CD4-positive, alpha-beta T cell treated with Interferon alpha-2 for 1 hour (primary cell): ENCODE data around the gene HRC.
"Not testable (repeated sequence)": the region's sequence is repeated elsewhere in the genome, so short reads cannot be mapped to it uniquely, and the experiment has no call there.

Source experiments
- DNase-seq, 2 donors: peaks; one replicate each; pipeline ENCODE4 v3.0.0-alpha.2; 2020 to 2022

HRC gene, protein sequence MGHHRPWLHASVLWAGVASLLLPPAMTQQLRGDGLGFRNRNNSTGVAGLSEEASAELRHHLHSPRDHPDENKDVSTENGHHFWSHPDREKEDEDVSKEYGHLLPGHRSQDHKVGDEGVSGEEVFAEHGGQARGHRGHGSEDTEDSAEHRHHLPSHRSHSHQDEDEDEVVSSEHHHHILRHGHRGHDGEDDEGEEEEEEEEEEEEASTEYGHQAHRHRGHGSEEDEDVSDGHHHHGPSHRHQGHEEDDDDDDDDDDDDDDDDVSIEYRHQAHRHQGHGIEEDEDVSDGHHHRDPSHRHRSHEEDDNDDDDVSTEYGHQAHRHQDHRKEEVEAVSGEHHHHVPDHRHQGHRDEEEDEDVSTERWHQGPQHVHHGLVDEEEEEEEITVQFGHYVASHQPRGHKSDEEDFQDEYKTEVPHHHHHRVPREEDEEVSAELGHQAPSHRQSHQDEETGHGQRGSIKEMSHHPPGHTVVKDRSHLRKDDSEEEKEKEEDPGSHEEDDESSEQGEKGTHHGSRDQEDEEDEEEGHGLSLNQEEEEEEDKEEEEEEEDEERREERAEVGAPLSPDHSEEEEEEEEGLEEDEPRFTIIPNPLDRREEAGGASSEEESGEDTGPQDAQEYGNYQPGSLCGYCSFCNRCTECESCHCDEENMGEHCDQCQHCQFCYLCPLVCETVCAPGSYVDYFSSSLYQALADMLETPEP

DNA sequence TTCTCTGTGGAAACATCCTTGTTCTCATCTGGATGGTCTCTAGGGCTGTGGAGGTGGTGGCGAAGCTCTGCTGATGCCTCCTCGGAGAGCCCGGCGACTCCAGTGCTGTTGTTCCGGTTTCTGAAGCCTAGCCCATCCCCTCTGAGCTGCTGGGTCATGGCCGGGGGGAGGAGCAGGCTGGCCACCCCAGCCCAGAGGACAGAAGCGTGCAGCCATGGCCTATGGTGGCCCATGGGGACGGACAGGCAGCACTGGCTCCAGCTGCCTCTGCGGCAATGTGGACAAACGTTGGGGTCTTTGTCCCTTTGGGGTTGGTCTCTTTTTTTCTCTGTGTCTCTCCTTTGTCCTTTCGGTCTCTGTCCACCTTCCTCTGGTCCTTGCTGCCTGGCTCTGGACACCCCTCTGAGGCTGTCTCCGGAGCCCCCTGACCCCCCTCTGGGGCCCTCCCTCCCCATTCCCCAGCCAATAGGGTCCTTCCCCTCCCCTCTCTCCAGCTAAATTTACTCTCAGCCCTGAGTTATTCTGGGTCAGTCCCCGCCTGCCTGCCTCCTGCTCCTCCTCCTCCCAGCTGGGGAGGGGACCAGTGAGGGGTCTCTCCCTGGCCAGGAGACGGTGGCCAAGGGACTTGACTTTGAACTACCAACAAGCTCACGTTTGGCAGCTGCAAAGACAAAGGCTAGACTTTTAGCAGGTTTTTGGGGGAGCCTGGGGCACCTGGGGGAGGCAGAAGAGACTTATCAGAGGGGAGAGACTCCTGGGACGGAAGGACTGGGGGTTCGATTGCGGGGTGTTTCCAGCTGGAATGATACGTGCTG lies at the start of gene HRC:
Gene HRC (minus strand): TSS at position 392 of the 815 bp plus-strand sequence. CDS start 159 bp downstream, at position 233.
- DNase-seq = no peak

DNA sequence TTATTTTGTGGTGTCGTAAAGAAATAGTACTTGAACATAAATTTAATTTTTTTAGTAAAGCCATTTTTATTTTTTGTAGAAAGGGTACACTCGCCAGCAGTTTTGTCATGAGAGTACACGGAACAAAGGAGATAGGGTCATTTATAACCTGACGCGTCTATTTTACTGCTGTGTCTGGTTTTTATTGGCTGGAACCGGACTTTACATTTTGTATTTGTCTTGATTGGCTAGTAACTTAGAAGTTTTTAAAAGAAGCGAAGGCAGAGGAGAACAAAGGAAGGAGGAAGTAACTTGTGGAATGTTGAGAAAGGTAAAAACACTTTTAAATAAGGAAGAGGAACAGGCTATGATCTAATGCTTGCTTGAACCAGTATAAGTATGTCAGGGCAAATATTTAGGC lies 45.8 kb upstream of the HRC start:
- DNase-seq = no peak

DNA sequence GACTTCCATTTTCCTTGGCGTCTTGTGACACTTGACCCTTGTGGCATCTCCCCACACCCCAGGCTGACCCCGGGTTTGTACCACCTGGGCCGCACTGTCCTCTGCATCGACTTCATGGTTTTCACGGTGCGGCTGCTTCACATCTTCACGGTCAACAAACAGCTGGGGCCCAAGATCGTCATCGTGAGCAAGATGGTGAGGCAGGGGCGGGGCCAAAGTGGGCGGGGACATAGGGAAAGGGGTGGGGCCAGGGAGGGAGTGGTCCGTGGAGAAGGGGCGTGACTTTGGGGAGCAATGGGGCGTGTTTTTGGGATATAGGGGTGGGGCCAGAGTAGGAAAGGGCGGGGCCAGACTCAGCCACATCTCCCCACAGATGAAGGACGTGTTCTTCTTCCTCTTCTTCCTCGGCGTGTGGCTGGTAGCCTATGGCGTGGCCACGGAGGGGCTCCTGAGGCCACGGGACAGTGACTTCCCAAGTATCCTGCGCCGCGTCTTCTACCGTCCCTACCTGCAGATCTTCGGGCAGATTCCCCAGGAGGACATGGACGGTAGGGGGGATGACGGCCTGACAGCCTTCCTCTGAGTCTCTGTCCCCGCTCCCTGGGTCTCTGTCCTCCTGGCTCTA lies 45.2 kb upstream of the HRC start:
- DNase-seq = no peak

DNA sequence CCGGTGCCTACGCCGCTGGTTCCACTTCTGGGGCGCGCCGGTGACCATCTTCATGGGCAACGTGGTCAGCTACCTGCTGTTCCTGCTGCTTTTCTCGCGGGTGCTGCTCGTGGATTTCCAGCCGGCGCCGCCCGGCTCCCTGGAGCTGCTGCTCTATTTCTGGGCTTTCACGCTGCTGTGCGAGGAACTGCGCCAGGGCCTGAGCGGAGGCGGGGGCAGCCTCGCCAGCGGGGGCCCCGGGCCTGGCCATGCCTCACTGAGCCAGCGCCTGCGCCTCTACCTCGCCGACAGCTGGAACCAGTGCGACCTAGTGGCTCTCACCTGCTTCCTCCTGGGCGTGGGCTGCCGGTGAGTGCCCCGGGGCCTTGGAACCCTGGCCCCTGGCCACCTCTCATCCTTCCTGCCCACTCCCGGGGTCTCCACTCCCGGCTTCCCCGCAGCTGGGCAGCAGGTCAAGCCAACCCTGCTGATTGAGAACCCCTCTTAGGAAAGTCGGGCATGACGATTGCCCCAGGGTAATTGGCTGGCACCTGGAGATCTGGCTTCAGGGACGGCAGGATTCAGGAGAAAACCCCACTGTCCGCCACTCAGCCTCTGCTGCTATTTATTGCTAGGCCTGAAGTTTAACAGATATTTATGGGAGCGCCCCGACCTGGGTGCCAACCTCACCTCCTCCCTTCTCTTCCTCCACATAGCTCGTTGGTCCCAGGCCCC lies 41.5 kb upstream of the HRC start:
- DNase-seq = no peak

DNA sequence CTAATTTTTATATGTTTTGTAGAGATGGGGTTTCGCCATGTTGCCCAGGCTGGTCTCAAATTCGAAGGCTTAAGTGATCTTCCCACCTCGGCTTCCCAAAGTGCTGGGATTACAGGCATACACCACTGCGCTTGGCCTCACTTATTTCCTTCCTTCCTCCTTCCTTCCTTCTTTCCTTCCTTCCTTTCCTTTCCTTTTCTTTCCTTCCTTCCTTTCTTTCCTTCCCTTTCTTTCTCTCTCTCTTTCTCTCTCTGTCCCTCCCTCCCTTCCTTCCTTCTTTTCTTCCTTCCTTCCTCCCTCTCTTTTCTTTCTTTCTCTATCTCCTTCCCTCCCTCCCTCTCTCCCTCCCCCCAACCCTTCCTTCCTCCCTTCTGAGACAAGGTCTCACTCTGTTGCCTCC lies 39.2 kb upstream of the HRC start:
- no peak for DNase-seq

DNA sequence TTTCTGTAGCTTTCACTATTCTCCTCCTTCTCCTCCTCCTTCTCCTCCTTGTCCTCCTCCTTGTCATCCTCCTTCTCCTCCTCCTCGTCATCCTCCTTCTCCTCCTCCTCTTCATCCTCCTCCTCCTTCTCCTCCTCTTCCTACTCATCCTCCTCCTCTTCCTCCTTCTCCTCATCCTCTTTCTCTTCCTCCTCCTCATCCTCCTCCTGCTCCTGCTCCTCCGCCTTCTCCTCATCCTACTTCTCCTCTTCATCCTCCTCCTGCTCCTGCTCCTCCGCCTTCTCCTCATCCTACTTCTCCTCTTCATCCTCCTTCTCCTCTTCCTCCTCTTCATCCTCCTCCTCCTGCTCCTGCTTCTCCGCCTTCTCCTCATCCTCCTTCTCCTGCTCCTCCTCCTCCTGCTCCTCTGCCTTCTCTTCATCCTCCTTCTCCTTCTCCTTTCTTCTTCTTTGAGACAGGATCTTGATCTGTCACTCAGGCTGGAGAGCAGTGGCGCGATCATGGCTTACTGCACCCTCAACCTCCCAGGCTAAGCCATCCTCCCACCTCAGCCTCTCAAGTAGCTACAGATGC lies 38.7 kb upstream of the HRC start:
- DNase-seq = no peak

DNA sequence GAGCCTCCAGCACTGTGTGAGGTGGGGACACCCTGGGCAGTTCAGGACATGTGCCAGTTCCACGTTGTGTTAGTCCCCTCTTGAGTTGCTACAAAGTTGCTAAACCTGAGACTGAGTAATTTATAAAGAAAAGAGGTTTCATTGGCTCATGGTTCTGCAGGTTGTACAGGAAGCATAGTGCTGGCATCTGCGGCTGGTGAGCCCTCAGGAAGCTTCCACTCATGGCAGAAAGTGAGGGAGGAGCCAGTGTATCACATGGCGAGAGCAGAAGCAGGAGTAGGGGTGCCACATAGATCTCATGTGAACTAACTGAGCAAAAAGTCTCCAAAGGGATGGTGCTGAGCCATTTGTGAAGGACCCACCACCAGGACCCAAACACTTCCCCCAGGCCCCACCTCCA lies 35.6 kb upstream of the HRC start:
- DNase-seq = no peak

DNA sequence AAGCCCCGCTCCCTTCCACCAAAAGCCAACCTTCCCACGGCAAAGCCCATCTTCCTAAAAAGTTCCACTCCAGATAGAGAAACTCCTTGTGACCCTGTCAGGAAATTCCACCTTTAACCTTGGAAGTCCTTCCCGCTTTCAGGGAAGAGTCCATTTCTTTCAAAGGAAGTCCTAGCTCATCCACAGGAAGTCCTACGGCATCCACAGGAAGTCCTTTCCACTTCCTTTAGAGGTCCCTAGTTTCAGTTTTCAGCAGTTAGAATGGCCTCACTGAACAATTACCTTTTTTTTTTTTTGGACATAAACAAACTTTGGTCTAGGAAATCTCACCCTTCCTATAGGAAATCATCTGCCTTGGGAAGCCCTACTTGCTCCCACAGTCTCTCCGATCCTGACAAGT lies 34.1 kb upstream of the HRC start:
- DNase-seq = no peak

DNA sequence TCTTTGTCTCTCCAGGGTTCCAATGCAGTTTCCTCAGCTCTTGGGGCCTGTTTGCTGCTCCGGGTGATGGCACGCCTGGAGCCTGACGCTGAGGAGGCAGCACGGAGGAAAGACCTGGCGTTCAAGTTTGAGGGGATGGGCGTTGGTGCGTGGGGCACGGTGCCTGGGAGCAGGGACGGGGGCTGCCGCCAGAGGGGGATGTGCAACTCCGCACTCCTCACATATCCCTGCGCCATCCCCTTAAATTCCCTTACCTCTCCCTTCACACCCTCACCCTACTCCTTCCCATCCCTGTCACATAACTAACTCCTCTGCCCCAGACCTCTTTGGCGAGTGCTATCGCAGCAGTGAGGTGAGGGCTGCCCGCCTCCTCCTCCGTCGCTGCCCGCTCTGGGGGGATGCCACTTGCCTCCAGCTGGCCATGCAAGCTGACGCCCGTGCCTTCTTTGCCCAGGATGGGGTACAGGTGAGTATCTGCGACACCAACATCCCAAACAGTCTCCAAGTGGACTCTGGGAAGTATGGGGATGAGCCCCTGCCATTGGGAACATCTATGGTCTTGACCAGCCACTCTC lies 33.5 kb upstream of the HRC start:
- DNase-seq = no peak

DNA sequence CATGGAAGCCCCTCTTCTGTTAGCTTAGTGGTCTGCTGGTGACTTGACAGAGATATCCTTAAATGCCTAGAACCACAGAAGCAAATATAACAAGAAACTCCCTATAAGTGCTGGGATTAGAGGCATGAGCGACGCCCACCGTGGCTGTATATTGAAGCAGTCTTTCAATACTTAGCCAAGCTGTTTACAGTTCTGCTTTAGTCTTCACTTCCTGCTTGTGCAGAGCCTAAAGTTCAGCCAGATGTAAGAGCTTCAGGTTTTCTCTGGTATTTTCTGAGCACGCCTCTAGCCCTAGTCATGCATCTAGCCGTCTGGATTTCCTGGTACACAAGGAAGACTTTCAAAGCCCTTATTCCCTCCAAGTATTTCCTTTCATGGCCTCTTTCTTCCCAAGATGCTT lies 30.9 kb upstream of the HRC start:
- no peak for DNase-seq

DNA sequence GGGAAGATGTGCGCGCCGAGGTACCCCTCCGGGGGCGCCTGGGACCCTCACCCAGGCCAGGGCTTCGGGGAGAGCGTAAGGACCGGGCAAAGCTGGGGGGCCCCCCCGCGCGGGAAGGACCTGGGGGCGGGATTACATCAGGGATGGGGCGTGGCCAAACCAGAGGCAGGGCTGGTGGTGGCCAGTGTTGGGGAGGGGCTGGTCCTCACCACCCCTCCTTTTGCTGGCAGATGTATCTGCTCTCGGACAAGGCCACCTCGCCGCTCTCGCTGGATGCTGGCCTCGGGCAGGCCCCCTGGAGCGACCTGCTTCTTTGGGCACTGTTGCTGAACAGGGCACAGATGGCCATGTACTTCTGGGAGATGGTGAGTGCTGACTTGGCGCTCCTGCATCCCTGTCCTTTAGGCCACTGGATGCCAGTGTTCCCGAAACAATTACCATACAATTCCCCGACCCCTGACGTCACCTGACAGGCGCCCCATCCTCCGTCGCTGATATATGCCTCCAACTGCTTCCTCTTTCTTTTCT lies 27.7 kb upstream of the HRC start:
- DNase-seq = no peak

DNA sequence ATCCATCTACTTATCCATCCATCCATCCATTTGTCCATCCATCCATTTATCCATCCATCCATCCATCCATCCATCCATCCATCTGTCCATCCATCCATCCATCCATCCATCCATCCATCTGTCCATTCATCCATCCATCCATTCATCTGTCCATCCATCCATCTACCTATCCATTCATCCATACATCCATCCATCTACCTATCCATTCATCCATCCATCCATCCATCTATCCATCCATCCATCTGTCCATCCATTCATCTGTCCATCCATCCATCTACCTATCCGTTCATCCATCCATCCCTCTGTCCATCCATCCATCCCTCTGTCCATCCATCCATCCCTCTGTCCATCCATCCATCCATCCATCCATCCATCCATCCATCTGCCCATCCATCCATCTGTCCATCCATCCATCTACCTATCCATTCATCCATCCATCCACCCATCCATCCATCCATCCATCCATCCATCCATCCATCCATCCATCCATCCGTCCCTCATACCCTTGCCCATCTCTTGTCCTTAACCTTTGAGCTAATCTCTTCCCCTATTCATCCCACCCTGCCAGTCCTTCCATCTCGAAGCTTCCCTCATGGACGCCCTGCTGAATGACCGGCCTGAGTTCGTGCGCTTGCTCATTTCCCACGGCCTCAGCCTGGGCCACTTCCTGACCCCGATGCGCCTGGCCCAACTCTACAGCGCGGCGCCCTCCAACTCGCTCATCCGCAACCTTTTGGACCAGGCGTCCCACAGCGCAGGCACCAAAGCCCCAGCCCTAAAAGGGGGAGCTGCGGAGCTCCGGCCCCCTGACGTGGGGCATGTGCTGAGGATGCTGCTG lies 27.0 kb upstream of the HRC start:
- DNase-seq = not testable (repeated sequence)

DNA sequence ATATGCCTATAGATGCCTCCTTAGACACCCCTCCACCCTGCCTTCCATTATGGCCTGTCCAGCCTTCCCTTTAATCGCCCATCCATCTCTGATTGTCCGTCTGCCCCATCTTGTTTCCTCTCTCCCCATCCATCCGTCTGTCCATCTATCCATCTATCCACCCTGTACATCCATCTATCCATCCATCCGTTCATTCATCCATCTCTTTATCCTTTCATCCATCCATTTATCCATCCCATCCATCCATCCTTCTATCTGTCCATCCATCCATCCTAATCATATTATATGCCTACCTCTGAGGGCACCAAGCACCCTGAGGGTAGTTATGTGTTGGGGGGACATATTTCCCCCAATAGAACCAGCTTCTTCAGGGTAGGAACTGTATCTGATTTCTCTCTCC lies 25.5 kb upstream of the HRC start:
- no peak for DNase-seq

DNA sequence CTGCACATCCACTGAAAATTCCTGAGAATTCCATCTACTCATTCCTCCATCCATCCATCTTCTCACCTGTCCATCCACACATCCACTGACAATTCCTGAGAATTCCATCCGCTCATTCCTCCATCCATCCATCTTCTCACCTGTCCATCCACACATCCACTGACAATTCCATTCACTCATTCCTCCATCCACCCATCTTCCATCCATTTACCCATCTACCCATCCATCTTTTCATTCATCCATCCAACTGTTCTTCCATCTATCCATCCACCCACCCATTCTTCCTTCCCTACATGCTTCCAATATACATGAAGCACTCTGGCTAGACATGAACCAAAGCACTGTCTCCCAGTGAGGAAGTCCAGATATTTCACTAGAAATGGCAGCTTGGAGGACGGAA lies 18.0 kb upstream of the HRC start:
- DNase-seq = no peak

DNA sequence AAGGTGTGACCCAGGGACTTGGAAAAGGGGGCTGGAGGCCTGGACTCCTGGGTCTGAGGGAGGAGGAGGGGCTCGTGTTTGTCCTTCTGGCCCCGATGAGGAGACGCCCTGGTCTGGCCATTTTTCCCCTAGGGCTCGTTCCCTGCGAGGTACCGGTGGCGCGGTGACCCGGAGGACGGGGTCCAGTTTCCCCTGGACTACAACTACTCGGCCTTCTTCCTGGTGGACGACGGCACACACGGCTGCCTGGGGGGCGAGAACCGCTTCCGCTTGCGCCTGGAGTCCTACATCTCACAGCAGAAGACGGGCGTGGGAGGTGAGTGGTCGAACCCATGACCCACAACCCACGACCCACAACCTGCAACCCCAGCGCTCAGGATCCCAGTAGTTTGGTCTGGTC lies 13.2 kb upstream of the HRC start:
- DNase-seq = no peak

DNA sequence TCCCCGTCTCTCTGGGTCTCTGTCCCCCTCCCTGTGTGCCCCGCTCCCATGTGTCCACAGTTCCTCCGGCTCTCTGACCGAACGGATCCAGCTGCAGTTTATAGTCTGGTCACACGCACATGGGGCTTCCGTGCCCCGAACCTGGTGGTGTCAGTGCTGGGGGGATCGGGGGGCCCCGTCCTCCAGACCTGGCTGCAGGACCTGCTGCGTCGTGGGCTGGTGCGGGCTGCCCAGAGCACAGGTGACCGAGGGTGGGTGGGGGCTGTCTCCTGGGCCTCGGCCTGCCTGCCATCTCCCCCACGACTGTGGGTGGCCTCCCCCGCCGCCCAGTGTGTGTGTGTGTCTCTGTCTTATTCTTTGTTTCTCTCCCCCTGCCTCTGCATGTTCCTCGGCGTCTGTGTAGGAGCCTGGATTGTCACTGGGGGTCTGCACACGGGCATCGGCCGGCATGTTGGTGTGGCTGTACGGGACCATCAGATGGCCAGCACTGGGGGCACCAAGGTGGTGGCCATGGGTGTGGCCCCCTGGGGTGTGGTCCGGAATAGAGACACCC lies 12.7 kb upstream of the HRC start:
- no peak for DNase-seq

DNA sequence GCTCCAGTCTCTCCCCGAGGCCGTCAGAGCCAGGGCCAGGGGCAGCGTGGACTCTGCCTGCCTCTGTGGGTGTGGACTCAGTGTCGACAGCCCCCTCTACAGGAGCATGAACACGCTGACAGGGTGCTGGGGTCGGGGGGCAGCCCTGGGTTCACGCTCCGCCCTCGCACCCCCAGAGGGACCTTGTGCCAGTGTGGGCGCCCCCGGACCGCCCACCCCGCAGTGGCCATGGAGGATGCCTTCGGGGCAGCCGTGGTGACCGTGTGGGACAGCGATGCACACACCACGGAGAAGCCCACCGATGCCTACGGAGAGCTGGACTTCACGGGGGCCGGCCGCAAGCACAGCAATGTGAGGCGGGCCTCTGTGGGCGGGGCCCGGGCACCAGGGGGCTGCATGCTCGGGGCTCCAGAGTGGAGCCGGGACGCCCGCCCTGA lies 10.7 kb upstream of the HRC start:
- no peak for DNase-seq

DNA sequence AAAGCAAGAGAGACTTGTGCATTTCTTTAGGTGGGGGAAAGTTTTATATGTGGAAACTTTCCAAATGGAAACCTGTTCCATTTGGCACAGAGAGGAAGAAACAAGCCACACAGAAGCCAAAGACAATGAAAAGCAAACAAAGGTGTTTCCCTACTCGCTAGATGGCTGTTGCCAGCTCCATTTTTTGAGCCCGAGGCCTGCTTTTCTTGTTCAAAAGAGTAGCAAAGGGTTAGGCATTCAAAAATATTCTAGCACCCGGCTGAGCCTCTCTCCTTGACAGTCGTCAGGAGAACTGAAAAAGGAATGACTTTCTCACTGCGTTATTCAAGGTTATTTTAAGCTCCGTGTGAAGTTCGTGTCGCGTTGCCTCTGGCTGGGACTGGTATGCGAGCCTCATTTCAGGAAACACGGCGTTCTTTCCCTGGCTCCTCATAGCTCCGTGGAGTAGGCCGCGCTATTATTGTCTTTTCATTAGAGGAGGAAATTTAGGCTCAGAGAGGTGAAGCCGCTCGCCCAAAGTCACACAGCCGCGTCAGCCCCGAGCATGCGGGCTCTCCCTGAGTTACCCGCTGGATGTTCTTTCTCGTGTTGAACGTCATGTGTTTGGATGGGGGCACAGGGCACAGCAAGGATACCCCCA lies 10.0 kb upstream of the HRC start:
- no peak for DNase-seq

DNA sequence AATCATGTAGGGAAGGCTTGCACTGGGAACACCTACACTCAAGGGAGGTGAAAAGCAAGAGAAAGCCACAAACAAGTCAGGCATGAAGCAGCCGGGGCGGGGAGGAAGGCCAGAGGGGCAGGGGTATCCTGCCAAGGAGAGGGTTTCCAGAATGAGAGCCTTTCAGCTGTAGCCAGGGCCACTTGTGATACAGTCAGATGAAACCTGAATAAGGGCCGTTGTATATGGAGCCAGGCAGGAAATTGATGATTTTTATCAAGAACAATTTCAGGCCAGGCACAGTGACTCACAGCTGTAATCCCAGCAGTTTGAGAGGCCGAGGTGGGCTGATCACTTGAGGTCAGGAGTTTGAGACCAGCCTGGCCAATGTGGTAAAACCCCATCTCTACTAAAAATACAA lies 6.8 kb upstream of the HRC start:
- DNase-seq = no peak
